ENCODE data around the gene BRD9.

The BRD9 gene

GRCh38 chr5:876398-877365 lies 15.9 kb downstream of the BRD9 start:
- no peak for DNase-seq

GRCh38 chr5:875931-876330 lies 16.7 kb downstream of the BRD9 start:
- DNase-seq = no peak

GRCh38 chr5:873328-873727 lies 19.3 kb downstream of the BRD9 start:
- DNase-seq = no peak

DNA sequence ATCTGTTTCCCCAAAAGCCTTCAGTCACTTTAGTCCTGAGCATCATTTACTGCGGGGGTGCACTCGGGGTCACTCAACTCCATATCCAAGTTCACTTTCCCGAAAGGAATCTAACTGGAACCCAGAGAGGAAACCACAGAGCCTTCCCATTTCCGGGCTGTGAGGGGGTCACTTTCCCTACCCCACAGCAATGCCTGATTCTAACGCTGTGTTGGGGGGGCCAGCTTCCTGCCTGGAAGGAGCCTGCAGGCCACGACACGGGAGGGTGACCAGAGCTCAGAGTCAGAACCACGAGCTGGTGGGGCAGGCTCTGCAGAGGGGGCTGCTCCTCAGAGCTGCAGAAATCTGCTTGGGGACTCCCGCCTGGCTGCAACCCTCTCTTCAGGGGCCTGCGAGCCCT lies 20.3 kb downstream of the BRD9 start:
- no peak for DNase-seq

DNA sequence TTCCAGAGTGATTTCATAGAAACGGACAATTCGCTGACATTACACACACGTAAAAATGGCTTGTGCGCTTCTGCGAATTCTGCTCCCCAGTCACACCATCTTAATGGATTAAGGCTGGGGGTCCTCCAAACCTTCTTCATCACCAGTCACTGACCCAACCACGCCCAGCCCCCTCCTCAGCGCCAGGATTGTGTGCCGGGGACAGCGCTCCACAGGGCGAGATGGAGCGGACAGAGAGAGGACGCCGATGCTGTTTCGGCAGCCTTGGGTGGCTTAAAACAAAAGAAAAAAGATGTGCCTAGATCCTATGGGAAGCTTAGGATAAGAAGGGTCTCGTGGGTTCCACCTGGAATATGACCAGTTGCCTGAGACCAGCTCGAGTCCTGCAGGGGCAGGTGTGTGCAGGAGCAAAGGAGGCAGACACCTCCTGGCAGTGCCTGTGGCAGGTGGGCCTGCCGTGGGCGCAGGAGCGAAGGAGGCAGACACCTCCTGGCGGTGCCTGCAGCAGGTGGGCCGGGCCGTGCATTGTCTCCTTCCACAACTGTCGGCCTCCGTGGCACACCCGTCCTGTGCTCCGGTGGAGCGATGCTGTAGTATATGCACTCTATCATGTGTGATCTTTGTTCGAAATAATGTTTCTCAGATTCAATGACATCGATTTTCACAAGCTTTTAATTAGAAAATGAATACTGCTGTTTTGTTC lies 20.9 kb downstream of the BRD9 start:
- DNase-seq = no peak

GRCh38 chr5:870956-871355 lies 21.6 kb downstream of the BRD9 start:
- DNase-seq = no peak

- no peak for DNase-seq
Measured at GRCh38 chr5:868428-869135, 24.0 kb downstream of the BRD9 start.

- DNase-seq = no peak
Measured at GRCh38 chr5:867300-867870, 25.2 kb downstream of the BRD9 start.

DNA sequence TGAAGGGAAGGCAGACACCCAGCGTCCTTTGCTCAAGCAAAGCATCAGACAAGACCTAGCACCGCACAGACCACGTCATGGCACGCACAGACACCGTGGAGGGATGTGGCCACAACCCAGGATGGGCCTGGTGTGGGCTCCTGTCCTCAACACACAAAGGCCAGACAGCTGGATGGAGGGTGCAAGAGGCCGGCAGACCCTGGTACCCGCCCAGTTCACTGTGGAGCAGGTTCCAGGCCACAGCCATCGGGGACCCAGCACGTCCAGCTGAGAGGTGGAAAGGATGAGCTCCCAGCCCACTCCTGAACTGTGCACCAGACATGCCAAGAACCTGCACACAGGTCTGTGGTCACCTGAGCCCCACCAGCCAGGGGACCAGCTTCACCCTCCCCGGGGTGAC lies 26.8 kb downstream of the BRD9 start:
- no peak for DNase-seq

- DNase-seq = no peak
Measured at GRCh38 chr5:865168-865521, 27.5 kb downstream of the BRD9 start.

DNA sequence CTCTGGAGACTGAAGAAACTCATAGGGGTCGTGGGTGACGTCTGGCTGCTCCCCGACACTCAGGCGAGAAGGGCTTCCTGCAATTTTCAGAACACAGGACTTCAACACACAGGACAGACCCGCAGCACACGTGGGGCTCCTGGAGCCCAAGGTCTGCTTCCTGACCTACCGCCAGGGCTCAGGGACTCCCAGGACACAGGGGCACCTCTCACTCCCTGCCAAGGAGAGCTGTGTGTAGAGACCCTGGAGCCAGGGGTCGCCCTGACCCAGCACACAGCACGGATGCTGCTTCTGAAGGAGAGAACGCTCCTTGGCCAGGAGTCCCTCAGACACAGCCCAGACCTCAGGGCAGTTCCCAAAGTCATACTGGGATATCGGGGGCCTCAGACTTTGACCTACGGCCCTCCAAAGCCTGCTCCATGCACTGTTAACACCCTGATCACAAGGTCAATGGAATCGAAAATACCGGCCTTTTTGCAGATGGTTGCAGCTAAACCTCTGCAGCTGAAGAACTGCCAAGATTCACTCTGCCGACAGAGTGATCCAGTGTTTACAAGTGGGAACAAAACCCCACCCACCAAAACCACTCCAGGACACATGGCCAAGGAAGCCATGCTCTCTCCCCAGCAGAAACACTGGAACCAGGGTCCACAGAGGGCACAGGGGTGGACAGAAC lies 28.0 kb downstream of the BRD9 start:
- no peak for DNase-seq

GRCh38 chr5:863244-863805 lies 29.3 kb downstream of the BRD9 start:
- no peak for DNase-seq

DNA sequence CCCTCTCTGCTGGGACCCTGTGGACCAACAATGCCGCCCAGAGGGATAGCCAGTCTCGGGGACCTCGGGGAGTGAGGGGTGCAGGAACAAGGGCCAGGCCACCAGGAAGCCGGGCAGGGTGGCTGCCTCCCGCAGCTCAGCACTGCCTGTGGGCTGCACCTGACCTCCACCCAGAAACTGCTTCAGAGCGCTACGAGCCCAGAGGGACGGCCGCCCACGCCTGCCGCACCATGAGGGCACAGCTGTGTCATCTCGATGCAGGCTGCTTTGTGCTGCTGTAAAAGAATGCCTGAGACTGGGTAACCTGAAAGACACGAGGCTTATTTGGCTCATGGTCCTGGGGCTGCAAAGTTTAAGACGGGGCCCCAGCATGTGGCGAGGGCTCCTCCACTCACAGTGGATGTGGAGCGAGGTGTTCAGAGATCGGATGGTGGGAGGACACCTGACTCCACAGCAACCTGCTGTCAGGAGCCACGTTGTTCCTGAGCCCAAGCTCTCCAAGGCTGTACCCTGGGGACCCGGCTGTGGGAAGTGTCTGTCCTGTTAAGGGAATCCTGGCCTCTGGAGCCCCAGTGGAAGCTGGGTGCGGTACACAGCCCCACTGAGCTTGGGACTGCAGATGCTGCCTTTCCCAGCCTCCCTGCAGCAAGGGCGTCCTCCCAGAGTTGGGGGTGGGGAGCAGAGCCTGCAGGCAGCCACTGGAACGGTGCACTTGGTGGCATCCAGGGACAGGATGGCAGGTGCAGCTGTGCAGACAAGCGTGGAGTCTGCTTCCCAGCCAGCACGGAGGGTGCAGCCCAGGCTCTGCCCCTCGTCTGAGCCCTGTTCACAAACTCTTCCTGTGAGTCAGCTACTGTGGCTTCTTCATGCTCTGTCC lies 30.0 kb downstream of the BRD9 start:
- DNase-seq = no peak

GRCh38 chr5:861442-862366 lies 30.9 kb downstream of the BRD9 start:
- DNase-seq = no peak

DNA sequence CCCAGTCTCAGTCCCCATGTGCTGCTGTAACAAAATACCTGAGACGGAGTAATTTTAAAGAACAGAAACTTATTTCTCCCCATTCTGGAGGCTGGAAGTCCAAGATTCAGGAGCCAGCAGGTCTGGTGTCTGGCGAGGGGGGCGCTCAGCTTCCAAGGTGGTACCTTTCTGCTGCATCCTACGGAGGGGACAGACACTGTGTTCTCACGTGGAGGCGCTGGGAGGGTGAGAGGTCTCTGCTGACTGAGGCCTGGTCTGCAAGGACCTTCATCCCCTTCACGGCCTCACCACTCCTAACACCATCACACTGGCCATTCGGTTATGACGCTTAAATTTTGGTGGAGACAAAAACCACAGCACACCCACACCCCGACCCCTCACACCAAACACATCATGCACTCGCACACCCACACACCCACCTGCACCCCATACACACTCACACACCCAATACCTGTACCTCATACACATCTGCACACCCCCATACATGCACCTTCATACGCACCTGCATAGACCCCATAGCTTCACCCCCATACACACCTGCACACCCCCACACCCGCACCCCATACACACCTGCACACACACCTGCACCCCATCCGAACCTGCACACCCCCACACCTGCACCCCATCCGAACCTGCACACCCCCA lies 32.0 kb downstream of the BRD9 start:
- no peak for DNase-seq

GRCh38 chr5:859798-860296 lies 32.8 kb downstream of the BRD9 start:
- no peak for DNase-seq

DNA sequence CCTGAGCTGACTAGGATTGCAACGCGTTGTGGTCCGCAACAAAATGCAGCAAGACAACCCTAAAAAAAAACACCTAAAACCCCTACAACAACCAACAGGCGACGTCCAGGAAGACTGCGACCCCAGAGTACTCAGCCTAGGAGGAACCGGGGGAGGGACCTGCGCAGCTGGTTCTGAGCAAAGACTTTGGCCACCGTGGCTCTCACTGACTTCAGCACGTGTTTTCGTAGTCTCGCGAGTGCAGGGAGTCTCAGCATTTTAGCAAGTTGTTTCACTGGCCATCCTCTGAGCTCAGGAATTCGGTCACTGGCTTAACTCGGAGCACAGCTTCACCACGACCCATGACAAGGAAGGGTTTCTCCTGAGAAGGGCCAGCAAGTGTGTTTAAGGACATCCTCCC lies 33.2 kb downstream of the BRD9 start:
- DNase-seq = no peak

- no peak for DNase-seq
Measured at GRCh38 chr5:858726-859125, 33.9 kb downstream of the BRD9 start.
